NCI-H2107 (cell line): ENCODE measurements around the gene METTL2A.
"Not testable (repeated sequence)": the region's sequence is repeated elsewhere in the genome, so short reads cannot be mapped to it uniquely, and the experiment has no call there.

ENCODE experiments used
- DNase-seq: peaks from one replicate; lab custom pipeline; 2025; lab: John Stamatoyannopoulos, UW

METTL2A gene, protein sequence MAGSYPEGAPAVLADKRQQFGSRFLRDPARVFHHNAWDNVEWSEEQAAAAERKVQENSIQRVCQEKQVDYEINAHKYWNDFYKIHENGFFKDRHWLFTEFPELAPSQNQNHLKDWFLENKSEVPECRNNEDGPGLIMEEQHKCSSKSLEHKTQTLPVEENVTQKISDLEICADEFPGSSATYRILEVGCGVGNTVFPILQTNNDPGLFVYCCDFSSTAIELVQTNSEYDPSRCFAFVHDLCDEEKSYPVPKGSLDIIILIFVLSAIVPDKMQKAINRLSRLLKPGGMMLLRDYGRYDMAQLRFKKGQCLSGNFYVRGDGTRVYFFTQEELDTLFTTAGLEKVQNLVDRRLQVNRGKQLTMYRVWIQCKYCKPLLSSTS

DNA sequence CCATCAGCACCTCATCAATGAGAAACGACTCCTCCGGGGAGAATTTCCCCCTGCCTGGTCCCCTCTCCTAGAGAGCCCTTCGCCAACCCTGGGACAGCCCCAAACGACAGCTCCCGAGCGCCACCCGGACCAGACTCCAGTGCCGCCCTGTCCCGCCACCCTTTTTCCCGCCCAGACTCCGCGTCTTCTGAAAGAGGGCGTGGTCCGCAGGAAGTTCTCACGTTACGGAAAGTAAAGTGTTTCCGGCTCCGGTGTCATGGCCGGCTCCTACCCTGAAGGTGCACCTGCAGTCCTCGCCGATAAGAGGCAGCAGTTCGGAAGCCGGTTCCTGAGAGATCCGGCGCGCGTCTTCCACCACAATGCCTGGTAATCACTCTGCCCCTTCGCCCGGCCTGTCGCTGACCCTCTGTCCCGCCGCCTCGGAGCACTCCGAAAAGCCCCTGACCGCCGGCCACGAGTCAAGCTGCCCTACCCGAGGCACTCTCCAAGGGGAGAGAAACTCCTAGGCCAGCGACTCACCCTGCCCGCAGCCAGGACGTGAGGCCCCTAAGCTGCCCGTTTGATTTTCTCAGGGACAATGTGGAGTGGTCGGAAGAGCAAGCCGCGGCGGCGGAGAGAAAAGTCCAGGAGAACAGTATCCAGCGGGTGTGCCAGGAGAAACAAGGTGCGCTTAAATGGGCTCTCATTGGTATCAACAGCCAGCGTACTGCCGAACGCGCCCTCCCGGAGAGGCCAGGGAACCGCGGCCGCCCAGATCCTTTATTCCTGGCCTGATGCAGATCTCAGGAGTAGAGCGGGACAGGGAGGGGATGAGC lies at the start of gene METTL2A:
Gene METTL2A (plus strand): TSS at position 251 of the 815 bp plus-strand sequence. CDS start 6 bp downstream, at position 257.
- DNase-seq: peak; percentile 85

DNA sequence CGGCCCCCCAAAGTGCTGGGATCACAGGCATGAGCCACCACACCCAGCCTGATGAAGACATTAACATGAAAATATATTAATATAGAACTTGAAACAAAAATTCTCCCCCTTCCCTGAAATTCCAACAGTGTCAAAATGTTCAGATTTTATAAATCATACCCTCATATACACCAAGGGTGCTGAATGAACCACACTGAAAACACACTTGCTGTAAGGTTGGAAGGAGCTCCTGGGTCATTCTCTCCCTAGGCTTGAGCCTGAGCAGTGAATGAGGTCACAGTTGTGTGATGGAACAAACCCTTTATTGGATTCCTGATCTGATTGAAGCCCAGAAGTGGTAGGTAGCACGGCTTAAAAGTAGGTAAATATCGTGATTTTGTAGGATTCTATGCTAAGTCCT lies 43.4 kb upstream of the METTL2A start, which contains the start of gene EFCAB3:
Gene EFCAB3 (plus strand): TSS at position 301 of the 400 bp plus-strand sequence. CDS start 2,427 bp downstream, outside the sequence.
- DNase-seq: no peak

DNA sequence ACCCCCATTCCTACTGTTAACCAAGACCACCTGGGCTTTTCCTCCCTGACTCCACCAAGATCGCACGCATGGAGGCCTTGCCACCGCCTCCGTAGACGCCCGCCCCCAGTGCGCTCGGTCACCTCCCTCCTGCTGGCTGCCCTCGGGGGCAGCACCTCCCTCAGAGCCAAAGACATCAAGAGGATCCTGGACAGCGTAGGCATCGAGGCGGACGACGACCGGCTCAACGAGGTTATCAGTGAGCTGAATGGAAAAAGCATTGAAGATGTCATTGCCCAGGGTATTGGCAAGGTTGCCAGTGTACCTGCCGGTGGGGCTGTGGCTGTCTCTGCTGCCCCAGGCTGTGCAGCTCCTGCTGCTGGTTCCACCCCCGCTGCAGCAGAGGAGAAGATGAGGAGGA lies 42.1 kb upstream of the METTL2A start:
- DNase-seq: no peak

DNA sequence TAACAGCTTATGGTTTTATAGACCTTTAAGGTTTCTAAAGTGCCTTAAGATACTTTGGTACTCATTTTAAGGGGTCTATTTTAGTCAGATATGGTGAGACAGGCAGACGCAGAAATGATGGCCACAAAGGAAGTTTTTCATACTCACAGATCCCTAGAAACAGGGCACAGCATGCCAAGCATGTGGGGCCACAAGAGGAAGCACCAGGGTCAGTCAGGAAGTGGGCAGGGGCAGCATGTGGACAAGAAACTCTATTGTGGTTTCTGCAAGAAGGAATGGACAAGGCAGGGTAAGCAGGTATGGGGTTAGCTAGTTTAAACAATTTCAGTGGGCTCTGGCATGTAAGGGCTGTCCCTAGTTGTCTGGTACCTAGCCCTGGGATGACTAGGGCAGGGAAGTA lies 34.8 kb upstream of the METTL2A start:
- no peak for DNase-seq

DNA sequence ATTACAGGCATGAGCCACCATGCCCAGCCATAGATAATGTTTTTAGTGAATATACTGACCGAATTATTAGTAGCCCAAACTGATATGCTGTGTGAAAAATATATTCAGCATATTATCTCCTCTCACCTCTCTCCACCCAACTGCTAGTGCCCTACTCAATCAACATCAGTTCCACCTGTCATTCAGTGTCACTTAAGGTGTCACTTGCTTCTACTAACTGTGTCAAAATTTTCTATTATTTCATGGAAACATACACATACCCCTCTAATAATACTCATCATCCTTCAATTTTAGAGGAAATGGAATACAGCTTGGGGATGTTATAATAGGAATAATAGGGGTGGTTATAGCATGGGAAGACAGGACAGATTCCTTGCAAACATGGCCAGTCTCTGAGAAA lies 30.8 kb upstream of the METTL2A start:
- no peak for DNase-seq

DNA sequence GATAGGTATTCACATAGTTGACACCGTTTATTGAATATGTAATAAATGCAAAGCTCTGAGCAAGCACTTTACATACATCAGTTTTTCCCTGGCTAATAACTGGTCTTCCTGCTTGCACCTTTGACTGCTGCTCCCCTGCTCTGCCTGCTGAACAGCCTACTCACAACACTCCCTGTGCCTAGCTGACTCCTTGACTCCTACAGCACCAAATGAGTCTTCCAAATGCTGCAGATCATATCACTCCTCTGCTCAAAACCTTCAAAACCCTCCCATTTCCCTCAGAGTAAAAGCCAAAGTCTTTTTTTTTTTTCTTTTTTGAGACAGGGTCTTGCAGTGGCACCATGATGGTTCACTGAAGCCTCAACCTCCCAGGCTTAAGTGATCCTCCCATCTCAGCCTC lies 24.8 kb upstream of the METTL2A start:
- no peak for DNase-seq

DNA sequence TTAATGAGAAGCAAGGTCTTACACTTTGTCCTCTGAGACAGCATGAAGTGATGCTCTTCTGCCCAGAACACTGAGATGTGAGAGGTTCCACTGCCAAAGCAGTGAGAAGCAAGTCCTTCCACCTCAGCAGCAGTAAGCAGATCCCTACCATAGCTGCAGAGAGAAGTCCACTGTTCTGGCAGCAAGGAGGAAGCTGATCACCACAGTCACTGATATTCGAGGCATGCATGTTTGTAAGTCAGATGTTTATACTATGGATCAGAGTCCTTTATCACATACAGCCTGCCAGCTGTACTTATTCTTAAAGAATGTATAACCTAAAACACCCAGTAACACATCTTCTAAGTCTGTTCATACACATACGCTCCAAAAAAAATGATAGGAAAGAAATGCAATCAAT lies 18.2 kb upstream of the METTL2A start:
- DNase-seq: no peak

DNA sequence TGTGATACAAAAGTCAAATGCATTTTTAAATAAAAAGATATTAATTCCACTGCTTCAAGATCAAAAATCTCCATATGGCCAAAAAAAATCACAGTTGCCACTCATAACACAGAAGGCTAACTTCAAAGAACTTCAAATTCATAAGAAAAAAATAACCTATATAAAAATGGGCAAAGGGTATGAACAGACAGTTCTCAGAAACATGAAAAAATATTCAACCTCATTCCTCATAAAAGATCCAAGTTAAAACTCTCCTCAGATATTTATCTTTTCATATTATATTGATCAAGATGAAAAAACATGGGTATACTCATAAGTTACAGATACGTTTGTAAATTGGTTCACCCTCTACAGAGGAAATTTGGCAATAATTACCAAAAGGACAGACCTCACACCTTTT lies 10.6 kb upstream of the METTL2A start:
- DNase-seq: not testable (repeated sequence)

DNA sequence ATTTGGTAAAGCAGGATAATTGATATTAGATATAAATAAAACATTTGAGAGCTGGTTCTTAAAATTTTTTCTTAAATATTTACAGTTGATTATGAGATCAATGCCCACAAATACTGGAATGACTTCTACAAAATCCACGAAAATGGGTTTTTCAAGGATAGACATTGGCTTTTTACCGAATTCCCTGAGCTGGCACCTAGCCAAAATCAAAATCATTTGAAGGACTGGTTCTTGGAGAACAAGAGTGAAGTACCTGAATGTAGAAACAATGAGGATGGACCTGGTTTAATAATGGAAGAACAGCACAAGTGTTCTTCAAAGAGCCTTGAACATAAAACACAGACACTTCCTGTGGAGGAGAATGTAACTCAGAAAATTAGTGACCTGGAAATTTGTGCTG lies 2.5 kb downstream of the METTL2A start:
- not testable (repeated sequence) for DNase-seq

DNA sequence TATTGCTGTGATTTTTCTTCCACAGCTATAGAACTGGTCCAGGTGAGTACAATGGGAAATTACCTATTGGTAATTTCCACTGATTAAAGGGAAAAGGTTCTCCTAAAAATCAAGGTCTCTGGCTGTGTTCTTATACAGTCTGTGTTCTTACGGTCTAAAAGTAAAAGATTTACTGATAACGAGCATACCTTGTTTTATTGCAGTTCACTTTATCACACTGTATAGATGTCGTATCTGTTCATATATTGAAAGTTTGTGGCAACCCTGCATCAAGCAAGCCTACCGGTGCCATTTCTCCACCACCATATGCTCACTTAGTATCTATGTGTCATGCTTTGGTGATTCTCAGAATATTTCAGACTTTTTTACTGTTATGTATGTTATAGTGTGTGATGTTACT lies 11.6 kb downstream of the METTL2A start:
- not testable (repeated sequence) for DNase-seq

DNA sequence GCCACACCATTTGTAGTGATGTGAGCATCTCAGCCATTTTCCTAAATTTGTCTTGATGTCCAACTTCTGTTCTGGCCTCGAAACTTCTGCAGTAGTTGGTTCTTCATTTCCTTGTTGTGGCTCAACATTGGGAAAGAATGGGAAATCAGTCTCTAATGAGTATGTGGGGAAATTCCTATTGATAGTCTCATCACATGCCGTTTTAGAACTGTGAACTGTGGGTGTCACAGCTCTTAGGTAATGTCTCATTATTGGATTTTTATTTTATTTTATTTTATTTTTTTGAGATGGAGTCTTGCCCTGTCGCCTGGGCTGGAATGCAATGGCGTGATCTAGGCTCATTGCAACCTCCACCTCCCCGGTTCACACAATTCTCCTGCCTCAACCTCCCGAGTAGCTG lies 17.5 kb downstream of the METTL2A start:
- not testable (repeated sequence) for DNase-seq

DNA sequence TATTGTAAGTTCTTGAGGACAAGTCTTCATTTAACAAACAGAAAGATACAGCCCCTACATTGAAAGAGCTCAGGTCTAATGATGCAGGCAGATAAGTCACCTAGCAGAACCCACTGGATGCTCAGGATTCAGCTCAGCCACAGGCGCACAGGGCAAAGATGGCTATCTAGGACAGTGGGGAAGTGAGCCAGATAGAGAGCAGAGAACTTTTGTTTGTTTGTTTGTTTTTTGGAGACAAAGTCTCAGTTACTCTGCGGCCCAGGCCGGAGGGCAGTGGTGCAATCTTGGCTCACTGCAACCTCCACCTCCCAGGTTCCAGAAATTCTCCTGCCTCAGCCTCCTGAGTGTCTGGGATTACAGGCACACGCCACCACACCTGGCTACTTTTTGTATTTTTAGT lies 20.4 kb downstream of the METTL2A start:
- DNase-seq: no peak

DNA sequence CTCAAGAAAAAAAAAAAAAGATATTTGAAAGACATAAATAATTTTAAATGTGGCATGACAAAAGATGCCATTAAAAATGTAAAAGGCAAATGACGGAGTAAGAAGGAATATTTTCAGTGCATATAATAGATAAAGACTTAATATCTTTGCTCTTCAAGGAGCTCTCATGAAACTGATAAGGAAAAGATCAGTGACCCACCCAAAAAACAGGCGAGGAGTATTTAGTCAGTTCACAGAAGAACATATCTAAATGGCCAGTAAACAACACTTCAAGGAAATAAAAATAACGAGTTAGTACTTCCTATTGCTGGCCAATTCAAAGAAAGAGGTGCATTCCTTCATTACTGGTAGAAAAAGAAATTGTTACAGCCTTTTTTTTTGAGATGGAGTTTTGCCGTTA lies 22.1 kb downstream of the METTL2A start:
- not testable (repeated sequence) for DNase-seq

DNA sequence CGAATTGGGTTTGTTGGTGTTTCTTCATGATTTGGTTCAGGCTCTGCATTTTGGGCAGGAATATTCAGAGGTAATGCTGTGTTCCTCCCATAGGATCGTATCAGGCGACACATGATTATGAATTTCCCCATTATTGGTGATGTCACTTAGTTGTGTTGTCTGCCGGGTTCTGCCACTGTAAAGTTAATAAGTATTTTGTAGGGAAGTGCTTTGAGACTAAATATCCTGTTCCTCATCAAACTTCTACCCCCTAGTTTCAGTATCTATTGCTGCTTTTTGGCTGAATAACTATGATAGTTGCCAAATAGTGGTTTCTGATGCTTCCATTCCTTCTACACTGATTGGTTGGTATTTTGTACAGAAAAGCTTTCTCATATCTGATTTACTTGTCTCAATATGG lies 28.5 kb downstream of the METTL2A start:
- not testable (repeated sequence) for DNase-seq

DNA sequence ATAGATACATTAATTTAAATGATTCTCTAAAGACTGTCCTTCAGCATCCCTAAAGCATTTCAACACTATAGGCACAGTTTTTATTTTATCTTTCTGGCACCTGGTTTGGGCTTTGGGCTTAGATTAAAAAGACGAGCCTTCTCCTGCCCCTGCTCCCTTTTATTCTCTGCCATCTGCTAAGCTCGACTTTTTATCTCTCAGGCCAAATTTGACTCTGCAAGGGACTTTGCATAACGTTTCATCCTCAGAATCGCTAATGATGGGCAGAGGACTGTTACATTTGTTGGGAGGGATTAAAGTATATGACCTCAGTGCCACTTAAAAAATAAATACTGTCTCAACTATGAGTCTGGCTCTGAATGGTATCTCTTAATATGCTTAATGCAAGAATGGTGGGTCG lies 29.3 kb downstream of the METTL2A start:
- DNase-seq: not testable (repeated sequence)

DNA sequence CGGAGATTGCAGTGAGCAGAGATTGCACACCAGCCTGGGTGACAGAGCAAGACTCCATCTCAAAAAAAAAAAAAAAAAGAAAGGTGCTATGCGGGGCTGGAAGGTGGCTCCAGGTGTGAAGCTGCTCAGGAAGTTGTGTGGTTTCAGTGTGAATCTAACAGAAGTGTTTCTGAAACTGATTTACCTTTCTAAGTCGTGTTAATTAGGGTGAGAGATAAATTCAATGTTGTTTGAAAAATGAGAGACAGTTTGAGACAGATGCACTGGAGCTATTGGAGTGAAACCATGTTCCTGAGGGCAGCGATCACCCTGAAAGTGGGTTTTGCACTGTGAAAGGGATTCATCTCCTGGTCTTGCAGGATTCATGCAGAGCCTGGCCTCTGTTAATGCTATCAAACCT lies 30.0 kb downstream of the METTL2A start:
- DNase-seq: not testable (repeated sequence)

DNA sequence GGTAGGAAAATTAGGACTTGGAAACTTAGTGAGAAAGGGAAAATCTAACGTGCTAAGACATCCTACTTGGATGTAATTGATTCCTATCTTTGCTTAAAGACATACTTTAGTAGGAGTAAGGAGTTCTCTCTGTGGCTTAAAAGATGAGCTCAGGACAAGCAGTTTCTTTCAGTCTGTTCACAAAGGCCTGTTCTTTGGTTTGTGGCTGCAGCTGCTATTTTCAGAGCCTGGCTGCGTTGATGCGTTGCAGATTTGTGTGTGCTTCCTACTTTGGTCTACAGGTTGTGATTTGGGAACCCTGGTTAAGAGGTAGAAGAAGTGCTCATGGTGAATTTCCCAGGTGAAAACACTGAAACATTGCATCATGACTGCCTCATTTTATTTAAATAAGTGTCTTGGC lies 30.4 kb downstream of the METTL2A start:
- DNase-seq: not testable (repeated sequence)

DNA sequence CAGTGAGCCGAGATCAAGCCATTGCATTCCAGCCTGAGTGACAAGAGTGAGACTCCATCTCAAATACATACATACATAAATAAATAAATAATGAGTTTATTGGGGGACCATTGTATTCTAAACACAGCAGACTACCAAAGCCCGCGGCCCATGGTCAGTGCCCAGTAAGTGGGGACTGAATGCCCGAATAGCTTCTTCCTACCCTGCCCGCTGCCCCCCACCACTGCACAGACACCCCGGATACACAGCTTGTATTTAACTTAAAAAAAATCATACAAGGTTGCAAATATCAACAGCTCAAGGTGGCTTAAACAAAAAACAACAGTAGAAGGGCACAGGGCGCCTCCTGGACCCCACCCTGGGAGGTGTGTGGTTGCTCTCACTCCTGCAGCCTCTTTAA lies 32.3 kb downstream of the METTL2A start:
- no peak for DNase-seq

DNA sequence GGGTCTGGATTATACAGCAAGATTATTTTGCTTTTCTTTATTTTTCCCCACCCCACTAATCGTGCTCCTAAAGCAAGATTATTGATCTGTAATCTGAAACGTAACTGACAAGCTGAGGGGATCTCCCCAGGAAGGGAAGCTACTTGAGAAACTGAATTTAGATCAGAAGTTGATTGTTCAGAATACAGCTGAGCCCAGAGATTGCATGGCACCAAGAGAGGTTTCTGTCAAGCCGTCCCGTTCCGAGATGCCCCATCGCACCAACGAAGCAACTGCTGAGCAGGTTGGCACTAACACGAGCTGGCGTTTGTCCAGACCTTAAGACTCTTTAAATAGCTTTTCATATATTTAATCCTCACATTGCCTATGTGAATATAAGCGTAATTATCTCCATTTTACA lies 34.8 kb downstream of the METTL2A start:
- not testable (repeated sequence) for DNase-seq

DNA sequence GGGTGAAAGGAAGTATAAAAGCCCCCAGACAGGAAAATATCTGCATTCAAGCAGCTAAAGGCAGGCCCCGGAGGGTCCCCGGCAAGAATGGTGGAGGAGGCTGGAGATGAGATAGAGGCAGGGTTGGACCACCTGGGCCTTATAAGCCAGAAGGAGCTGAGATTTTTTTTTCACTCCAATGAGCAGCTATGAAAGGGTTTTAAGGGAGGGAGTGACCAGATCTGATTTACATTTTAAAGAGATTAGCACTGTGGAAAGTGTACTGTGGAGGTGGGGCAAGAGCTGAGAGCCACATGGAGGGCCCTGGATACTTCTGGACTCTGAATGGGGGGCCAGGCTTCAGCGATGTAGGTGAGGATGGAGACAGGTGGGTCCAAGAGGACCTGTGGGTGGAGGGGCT lies 40.7 kb downstream of the METTL2A start:
- DNase-seq: not testable (repeated sequence)

DNA sequence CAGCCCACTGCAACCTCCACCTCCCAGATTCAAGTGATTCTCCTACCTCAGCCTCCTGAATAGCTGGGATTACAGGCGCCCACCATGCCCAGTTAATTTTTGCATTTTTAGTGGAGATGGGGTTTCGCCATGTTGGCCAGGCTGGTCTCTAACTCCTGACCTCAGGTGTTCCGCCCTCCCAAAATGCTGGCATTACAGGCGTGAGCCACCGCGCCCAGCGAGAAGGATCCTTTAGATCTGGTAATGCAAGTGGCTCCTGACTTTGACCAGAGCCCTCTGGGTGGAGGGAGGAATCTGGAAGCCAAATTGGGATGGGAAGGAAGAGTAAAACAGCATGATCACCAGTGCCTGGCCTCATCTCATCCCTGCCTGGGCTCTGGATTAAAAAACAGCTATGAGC lies 41.6 kb downstream of the METTL2A start:
- not testable (repeated sequence) for DNase-seq

DNA sequence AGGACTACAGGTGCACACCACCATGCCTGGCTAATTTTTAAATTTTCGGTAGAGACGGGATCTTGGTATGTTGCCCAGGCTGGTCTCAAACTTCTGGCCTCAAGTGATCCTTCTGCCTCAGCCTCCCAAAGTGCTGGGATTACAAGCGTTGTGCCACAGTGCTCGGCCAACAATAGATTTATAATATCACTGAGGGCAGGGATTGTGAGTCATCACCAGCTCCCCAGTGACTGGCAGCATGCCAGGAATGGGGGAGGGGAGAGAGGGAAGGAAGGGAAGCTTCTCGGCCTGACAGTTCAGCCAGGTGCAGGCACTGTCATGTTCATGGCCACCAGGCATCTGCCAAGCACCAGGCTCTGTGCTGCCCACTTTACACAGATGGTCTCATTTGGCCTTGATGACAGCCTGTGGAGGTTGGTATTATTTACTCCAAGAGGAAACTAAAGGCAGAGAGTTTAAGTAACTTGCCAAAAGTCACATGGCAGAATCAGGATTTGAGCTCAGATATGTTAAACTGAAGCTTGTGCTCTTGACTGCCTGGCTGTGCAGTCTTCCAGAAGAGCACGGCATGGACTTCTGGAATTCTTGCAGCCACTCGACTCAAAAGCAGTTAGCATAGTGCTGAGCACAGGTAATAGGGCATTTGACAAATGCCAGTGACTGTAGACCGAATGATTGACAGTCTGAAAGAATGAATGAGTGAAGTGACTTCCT lies 47.1 kb downstream of the METTL2A start:
- DNase-seq: peak; percentile 67
